Stimulated activated CD8-positive, alpha-beta memory T cell treated with anti-CD3 and anti-CD28 coated beads, Interleukin-4, amount 100 ng/mL, for 24 hours (primary cell): Measurements from ENCODE around the gene UNC93A.
"Not testable (repeated sequence)": the region's sequence is repeated elsewhere in the genome, so short reads cannot be mapped to it uniquely, and the experiment has no call there.

Experiments used
- DNase-seq: peaks from one replicate; pipeline ENCODE4 v3.0.0-alpha.2; 2020; ENCODE audit warnings: low read depth

The UNC93A gene

DNA sequence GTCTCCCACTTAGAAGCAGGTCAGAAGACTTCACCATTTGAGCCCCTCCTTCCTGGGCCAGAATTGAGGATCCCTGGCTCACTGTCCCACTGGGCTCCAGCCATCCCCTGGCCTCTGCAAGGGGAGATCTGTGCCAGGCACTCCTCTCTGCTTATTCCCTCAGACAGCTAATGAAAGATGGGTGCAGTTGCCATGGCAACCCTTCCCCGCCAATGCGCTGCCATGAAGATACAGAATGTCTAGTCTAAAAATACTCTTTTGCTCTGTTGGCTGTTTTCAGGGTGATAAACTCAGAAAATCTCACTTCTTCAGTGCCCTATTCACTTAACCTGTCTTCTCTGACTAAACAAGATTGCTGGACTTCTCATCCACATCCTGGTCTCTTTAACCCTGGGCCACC, 20.2 kb downstream of the UNC93A start:
- no peak for DNase-seq

- DNase-seq: not testable (repeated sequence)
Measured at GRCh38 chr6:167311691-167312090, 20.6 kb downstream of the UNC93A start.

GRCh38 chr6:167314180-167314821, 23.2 kb downstream of the UNC93A start:
- DNase-seq: no peak

- no peak for DNase-seq
Measured at GRCh38 chr6:167317172-167317571, 26.1 kb downstream of the UNC93A start.

GRCh38 chr6:167318354-167318753, 27.2 kb downstream of the UNC93A start:
- not testable (repeated sequence) for DNase-seq

- not testable (repeated sequence) for DNase-seq
Measured at GRCh38 chr6:167318856-167319255, 27.7 kb downstream of the UNC93A start.

DNA sequence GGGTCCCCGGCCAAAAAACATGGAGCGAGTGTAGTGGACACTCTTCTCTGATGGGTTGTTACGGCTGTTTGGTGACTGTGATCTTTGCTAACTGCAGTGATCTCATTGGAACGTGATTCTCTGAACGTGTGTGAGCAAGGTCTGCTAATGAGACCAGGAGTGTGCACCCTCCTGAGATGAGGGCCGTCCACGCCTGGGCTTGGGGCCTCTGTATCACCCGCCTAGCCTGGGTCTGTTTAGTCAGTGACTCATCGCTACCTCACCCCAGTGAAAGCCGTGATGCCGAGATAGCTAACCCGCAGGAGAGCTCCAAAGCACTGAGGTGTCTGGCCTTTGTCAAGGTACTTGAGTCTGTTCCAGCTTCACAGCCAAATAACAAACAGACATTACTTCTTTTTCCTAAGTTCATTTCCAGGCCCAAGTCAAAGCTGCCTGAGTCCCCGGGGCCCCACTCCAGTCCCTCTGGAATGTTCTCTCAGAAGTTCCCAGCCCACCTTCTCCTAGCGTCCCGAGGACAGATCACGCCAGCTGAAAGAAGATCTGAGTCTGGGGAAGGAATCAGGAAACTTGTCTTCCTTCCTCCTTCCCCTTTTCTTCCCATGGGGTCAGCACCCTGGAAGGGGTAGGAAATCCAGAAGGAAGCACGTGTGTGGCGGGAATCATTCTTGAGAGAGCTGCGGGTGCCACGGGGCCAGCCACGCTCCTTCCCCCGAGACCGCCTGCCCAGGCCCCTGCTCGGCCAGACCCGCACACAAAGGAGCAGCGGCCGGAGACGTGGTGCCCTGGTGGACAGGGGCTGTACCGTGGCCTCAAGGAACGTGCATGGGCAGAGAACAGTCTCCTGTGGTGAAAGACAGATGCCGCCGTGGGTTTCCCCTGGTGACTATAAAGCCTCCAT, 29.0 kb downstream of the UNC93A start:
- DNase-seq: not testable (repeated sequence)

DNA sequence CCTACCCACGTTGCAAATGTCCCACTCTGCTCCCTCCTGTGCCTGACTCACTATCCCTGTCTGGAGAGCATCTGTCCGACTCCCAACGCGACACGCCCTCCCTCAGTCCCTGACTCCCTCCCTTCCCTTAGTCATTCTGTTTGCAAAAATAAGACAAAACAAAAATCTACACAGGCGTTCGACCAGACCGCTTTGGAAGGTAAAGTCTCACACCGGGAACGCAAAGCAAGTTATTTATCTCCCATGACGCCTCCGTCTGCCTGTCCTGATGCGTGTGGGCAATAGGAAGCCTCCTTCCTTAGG, 29.6 kb downstream of the UNC93A start:
- DNase-seq: not testable (repeated sequence)

GRCh38 chr6:167321185-167321584, 30.1 kb downstream of the UNC93A start:
- DNase-seq: not testable (repeated sequence)

- no peak for DNase-seq
Measured at GRCh38 chr6:167323111-167323510, 32.0 kb downstream of the UNC93A start.

- no peak for DNase-seq
Measured at GRCh38 chr6:167324111-167324510, 33.0 kb downstream of the UNC93A start.

GRCh38 chr6:167325766-167326165, 34.7 kb downstream of the UNC93A start:
- DNase-seq: no peak

- DNase-seq: no peak
Measured at GRCh38 chr6:167327391-167327790, 36.3 kb downstream of the UNC93A start.

- DNase-seq: no peak
Measured at GRCh38 chr6:167328086-167328485, 37.0 kb downstream of the UNC93A start.

- DNase-seq: no peak
Measured at GRCh38 chr6:167329014-167329413, 37.9 kb downstream of the UNC93A start.

DNA sequence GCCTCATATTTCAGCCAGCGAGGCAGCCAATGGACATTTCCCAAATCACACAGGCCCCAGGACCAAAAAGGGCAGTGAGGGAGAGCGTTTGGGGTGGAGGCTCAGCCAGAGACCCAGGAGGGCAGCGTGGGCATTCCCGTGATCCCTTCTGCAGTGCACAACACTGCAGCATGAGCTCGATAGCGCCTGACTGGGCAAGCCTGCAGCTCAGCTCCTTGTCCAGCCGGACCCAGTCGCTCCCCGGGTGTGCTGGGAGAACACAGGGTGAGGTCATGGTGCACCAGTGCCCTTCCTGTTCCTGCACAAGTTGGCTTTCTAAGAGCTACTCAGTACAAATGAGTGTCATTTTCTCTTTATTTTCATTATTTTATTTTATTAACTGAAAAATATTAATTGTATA, 39.6 kb downstream of the UNC93A start:
- no peak for DNase-seq

DNA sequence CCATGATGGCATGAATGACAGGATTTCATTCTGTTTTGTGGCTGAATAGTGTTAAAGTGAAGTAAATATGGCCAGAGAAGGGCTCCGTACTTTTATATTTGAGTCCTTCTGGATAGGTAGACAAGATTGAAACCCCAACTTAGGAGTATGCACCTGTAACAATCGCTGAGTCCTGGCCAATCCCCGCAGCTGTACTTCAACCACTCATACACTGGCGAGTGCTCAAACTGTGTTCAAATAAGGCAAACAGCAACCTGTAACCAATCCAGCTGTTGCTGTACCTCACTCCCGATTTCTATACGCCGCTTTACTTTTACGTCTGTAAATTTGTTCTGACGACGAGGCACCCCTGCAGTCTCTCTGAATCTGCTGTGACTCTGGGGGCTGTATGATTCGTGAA, 40.5 kb downstream of the UNC93A start:
- no peak for DNase-seq

- DNase-seq: no peak
Measured at GRCh38 chr6:167336844-167337630, 45.9 kb downstream of the UNC93A start.

- DNase-seq: no peak
Measured at GRCh38 chr6:167337675-167338449, 46.7 kb downstream of the UNC93A start.

DNA sequence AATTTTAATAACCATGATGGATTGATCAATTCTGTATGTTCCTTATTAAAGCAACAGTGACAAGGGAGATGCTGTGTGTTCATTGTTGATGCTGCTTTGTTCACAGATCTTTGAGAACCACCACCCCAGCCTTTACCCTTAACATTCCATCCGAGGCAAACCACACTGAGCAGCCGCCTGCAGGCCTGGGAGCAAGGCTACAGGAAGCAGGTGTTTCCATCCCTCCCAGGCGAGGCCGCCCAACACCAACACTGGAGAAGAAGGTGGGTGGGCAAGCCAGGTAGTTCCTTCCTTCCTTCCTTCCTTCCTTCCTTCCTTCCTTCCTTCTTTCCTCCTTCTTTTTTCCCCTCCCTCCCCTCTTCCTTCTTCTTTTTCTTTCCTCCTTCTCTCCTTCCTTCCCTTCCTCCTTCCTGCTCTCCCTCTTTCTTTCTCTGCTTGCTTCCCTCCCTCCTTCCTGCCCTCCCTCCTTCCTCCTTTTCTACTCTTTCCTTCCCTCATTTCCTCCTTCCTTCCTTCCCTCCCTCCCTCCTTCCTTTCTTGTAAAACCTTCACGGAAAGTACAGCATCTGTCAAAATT, 47.5 kb downstream of the UNC93A start:
- no peak for DNase-seq

- DNase-seq: no peak
Measured at GRCh38 chr6:167341038-167341583, 50.0 kb downstream of the UNC93A start.
